Dermis microvascular lymphatic vessel endothelial cell (primary cell): ENCODE data around the gene LDLRAD3. TPM values are rescaled to one million over a fixed set of nuclear protein-coding genes. Genes with fewer than 3 reads are reported as not detected.
A peak's percentile ranks its signal among the peaks of the same experiment; 100 is the strongest.

Experiments
- DNase-seq, 2 donors: peaks; one replicate each; pipeline versions ENCODE4 v3.0.0 to v3.0.0-alpha.2; 2010; ENCODE audit warnings: low read depth in 2 of 2
- total RNA-seq: library from RNA; depleted of rRNA; stranded (reverse); fragments of >200 nt; gene quantifications from 2 replicates; pipeline ENCODE4 v1.2.1, GENCODE V29; 2014

LDLRAD3 gene
- total RNA-seq, 1 donor from 2014 or later: 4.5 TPM

GRCh38 chr11:36237391-36237790, 293.5 kb downstream of the LDLRAD3 start:
- peak in 1 of 2 donors; percentile 52 for DNase-seq

- DNase-seq: no peak
Measured at GRCh38 chr11:36238036-36238631, 294.3 kb downstream of the LDLRAD3 start.

- DNase-seq: no peak
Measured at GRCh38 chr11:36238881-36239280, 295.0 kb downstream of the LDLRAD3 start.

- no peak for DNase-seq
Measured at GRCh38 chr11:36239636-36240035, 295.8 kb downstream of the LDLRAD3 start.

- no peak for DNase-seq
Measured at GRCh38 chr11:36240173-36240572, 296.3 kb downstream of the LDLRAD3 start.

- DNase-seq: no peak
Measured at GRCh38 chr11:36240801-36241200, 296.9 kb downstream of the LDLRAD3 start.

GRCh38 chr11:36241497-36241896, 297.6 kb downstream of the LDLRAD3 start:
- DNase-seq: no peak

- DNase-seq: no peak
Measured at GRCh38 chr11:36243641-36244040, 299.8 kb downstream of the LDLRAD3 start.

GRCh38 chr11:36247493-36247892, 303.6 kb downstream of the LDLRAD3 start:
- no peak for DNase-seq

- no peak for DNase-seq
Measured at GRCh38 chr11:36248436-36248835, 304.6 kb downstream of the LDLRAD3 start.

- DNase-seq: no peak
Measured at GRCh38 chr11:36249246-36249645, 305.4 kb downstream of the LDLRAD3 start.

GRCh38 chr11:36251823-36252222, 308.0 kb downstream of the LDLRAD3 start:
- no peak for DNase-seq

GRCh38 chr11:36253238-36253637, 309.4 kb downstream of the LDLRAD3 start:
- DNase-seq: no peak

GRCh38 chr11:36254713-36255112, 310.9 kb downstream of the LDLRAD3 start:
- peak in 1 of 2 donors; percentile 16 for DNase-seq

- DNase-seq: peak in 1 of 2 donors; percentile 15
Measured at GRCh38 chr11:36257351-36257750, 313.5 kb downstream of the LDLRAD3 start.

- DNase-seq: peak; percentile 49 to 81
Measured at GRCh38 chr11:36258730-36259360, 315.0 kb downstream of the LDLRAD3 start.

GRCh38 chr11:36261094-36261493, 317.2 kb downstream of the LDLRAD3 start:
- DNase-seq: no peak

- DNase-seq: no peak
Measured at GRCh38 chr11:36264011-36264972, 320.4 kb downstream of the LDLRAD3 start.

GRCh38 chr11:36264973-36265344, 321.1 kb downstream of the LDLRAD3 start:
- DNase-seq: no peak

- DNase-seq: peak; percentile 15 to 46
Measured at GRCh38 chr11:36265793-36266628, 322.1 kb downstream of the LDLRAD3 start.

GRCh38 chr11:36266767-36267166, 322.9 kb downstream of the LDLRAD3 start:
- no peak for DNase-seq
